Stimulated activated CD4-positive, alpha-beta T cell treated with anti-CD3 and anti-CD28 coated beads, Interleukin-2, amount 100 ng/mL, for 48 hours (primary cell): ENCODE data around the gene SMIM7.
A peak's percentile ranks its signal among the peaks of the same experiment; 100 is the strongest.
"Not testable (repeated sequence)": the region's sequence is repeated elsewhere in the genome, so short reads cannot be mapped to it uniquely, and the experiment has no call there.

Experiments
- DNase-seq, 2 donors: peaks; one replicate each; pipeline ENCODE4 v3.0.0-alpha.2; 2020

SMIM7 gene

GRCh38 chr19:16659832-16660708 lies at the start of gene SMIM7:
Gene SMIM7, minus strand, starts transcription at chr19:16660144. Its CDS starts 34 bp downstream, at chr19:16660110.
- DNase-seq: peak; percentile 94 to 95

GRCh38 chr19:16703677-16704076 lies 43.7 kb upstream of the SMIM7 start:
- DNase-seq: no peak

GRCh38 chr19:16702123-16702522 lies 42.2 kb upstream of the SMIM7 start:
- no peak for DNase-seq

- no peak for DNase-seq
Observed at GRCh38 chr19:16698914-16699313, 39.0 kb upstream of the SMIM7 start.

GRCh38 chr19:16688084-16688483 lies 28.1 kb upstream of the SMIM7 start:
- DNase-seq: no peak

GRCh38 chr19:16684216-16684615 lies 24.3 kb upstream of the SMIM7 start:
- DNase-seq: no peak

- DNase-seq: no peak
Observed at GRCh38 chr19:16682539-16682938, 22.6 kb upstream of the SMIM7 start.

GRCh38 chr19:16679811-16680210 lies 19.9 kb upstream of the SMIM7 start:
- no peak for DNase-seq

- DNase-seq: no peak
Observed at GRCh38 chr19:16678498-16678897, 18.6 kb upstream of the SMIM7 start.

- no peak for DNase-seq
Observed at GRCh38 chr19:16677055-16677454, 17.1 kb upstream of the SMIM7 start.

GRCh38 chr19:16676101-16676798 lies 16.3 kb upstream of the SMIM7 start:
- no peak for DNase-seq

GRCh38 chr19:16673839-16674238 lies 13.9 kb upstream of the SMIM7 start:
- DNase-seq: not testable (repeated sequence)

- DNase-seq: no peak
Observed at GRCh38 chr19:16673231-16673630, 13.3 kb upstream of the SMIM7 start.

- no peak for DNase-seq
Observed at GRCh38 chr19:16671652-16672274, 11.8 kb upstream of the SMIM7 start.

- DNase-seq: no peak
Observed at GRCh38 chr19:16670291-16670690, 10.3 kb upstream of the SMIM7 start.

GRCh38 chr19:16668702-16669101 lies 8.8 kb upstream of the SMIM7 start:
- not testable (repeated sequence) for DNase-seq

GRCh38 chr19:16668176-16668575 lies 8.2 kb upstream of the SMIM7 start:
- no peak for DNase-seq

GRCh38 chr19:16661480-16662034 lies 1.6 kb upstream of the SMIM7 start:
- no peak for DNase-seq

GRCh38 chr19:16660763-16661479 lies 977 bp upstream of the SMIM7 start, which contains the start of gene TMEM38A:
Gene TMEM38A, plus strand, starts transcription at chr19:16661139. Its CDS starts 79 bp downstream, at chr19:16661218.
- peak; percentile 9 to 16 for DNase-seq

- no peak for DNase-seq
Observed at GRCh38 chr19:16659464-16659831, 496 bp downstream of the SMIM7 start.

GRCh38 chr19:16657384-16657783 lies 2.6 kb downstream of the SMIM7 start:
- DNase-seq: no peak

- DNase-seq: no peak
Observed at GRCh38 chr19:16655727-16656126, 4.2 kb downstream of the SMIM7 start.

- no peak for DNase-seq
Observed at GRCh38 chr19:16654627-16655026, 5.3 kb downstream of the SMIM7 start.
